HPDE6-E6E7 (cell line): ENCODE results near the gene AKIRIN2.
"Not testable (repeated sequence)": the region's sequence is repeated elsewhere in the genome, so short reads cannot be mapped to it uniquely, and the experiment has no call there.

Experiments
- DNase-seq: peaks from one replicate; pipeline ENCODE4 v3.0.0; 2011; ENCODE audit warnings: missing footprints; ENCODE audit errors: extremely low spot score

Gene AKIRIN2

GRCh38 chr6:87718662-87719433, 16.8 kb upstream of the AKIRIN2 start:
- DNase-seq, result peak; percentile 66

DNA sequence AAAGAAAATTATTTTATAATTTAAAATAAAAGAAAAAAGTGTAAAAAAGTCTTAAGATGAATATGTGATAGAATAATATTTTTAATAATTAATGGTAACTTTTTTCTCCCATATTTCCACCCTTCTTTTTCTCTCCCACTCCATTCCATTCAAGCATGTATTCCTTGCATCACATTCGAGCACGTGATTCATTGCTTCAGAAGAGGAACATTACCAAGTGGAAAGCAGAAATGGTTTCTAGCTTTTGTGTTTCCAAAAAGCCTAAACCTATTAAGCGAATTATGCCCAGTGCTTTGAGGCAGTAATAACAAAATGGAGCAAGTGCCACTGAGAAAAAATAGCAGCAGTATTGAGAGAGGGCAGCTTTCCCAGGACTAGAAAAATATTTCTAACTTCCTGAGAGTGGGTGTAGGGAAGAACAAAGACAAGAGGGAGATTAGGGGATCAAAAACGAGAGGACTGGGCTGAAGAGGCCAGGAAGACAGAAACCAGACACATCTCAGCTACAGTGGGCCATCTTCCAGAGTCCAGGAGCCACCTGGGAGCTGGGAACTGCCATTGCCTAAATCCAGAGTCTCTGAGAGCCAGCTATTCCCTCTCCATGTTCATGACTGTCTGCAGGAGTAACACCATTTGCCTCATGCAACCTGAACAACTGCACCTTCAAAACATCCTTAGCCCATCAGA, 15.0 kb upstream of the AKIRIN2 start:
- DNase-seq, result no peak

- peak; percentile 67 for DNase-seq
Measured at GRCh38 chr6:87714093-87714842, 12.2 kb upstream of the AKIRIN2 start.

GRCh38 chr6:87712713-87713112, 10.7 kb upstream of the AKIRIN2 start:
- not testable (repeated sequence) for DNase-seq

DNA sequence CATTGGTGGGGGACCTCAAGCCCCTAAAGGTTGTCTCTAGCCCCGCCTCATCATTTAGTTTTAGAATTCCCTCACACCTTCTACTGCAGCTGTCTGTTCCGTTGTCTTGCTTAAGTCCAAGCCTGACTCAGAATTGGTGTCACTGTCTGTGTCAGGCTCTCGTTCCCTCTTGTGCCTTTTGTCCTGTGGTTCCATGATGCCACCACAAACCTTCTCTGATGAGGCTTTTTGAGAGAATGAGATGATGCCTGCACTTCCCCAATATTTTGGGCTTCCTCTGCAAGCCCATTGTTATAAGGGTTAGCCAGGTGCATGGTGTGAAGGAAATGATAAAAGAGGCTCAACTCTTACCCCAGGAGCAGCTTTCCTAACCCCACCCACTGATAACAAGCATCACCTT, 8.1 kb upstream of the AKIRIN2 start:
- DNase-seq, result no peak

GRCh38 chr6:87708581-87709427, 6.8 kb upstream of the AKIRIN2 start:
- not testable (repeated sequence) for DNase-seq

- no peak for DNase-seq
Measured at GRCh38 chr6:87706187-87706966, 4.3 kb upstream of the AKIRIN2 start.

GRCh38 chr6:87705070-87705691, 3.1 kb upstream of the AKIRIN2 start:
- DNase-seq, result no peak

DNA sequence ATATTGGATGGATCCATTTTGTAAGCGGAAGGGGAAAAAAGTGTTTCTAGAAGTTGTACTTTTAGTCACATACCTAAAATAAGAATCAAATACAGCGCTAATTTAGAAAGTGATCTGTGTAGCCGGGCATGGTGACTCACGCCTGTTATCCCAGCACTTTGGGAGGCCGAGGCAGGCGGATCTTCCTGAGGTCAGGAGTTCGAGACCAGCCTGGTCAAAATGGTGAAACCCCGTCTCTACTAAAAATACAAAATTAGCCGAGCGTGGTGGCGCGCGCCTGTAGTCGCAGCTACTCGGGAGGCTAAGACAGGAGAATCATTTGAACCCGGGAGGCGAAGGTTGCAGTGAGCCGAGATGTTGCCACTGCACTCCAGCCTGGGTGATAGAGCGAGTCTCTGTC, 1.0 kb upstream of the AKIRIN2 start:
- not testable (repeated sequence) for DNase-seq

DNA sequence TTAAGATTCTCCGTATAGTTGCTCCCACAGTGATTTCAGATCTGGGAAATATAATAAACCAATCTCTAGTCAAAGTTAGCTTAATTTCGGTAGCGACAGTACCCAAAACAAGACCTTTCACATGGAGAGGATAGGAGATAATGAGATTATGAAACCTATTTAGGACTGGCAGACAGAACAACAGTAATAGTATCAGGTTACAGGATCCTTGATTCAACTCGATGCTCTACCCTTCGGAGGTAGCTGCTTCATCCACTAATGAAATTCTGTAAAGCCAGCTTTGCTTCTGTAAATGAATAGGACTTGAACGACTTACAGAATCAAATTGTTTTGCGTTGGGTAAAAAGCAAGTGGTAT, 534 bp upstream of the AKIRIN2 start:
- peak; percentile 32 for DNase-seq

DNA sequence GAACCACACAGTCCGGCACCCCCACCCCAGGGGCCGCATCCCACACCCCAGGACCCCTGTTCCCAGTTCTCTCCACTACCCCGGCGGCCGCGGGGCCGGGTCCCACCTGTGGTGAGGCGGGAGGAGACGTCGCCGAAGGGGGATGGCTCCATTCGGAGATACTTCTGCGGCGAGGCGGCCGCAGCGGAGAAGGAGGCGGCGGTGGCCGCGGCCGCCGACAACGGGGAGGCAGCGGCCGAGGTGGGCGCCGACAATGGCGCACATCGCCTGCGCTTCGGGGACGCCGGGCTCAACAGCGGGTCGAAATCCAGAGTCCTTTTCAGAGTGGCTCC, 723 bp downstream of the AKIRIN2 start:
- DNase-seq, result no peak

DNA sequence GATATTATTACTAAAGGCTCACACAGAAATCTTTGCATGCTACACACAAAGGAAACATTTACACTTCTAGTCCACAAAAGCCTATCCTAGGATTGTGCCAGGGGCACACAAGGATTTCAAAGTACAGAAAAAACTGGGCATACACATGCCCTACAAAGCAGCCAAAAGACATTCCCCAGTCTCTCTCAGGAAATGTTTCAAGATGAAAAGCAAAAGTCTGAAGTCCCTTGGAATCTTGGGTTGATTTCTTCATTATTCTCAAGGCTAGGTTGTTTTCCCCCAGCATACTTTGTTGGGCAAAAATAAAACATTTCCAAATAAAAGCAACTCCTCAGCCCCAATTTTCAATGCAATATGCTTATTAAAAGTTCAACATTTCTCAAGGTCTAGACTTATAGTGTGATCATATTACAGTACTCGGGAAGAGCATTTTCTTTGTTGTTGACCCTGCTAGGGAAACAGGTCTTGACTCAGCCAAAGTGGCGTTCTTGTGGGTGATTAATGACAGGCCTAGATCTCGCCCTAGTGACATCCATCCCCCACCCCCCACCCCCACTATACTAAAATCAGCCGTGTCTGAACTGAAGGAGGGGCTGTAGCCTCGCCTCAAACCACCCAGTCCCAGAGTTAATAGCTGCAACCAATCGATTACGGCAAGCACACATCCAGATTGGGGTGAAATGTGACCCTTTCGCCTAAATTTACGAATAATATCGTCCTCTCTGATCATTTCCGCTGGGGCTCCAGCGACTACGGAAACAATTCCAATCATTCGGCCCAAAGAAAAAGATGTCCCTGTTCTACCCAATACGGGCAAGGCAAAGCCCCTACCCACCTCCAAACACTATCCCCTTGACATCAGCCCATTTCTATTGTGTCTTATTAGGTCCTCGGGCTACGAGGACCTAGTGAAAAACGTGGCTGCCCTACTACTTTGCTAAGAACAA, 1.4 kb downstream of the AKIRIN2 start:
- DNase-seq, result peak; percentile 39

GRCh38 chr6:87699576-87699975, 2.5 kb downstream of the AKIRIN2 start:
- no peak for DNase-seq

- DNase-seq, result no peak
Measured at GRCh38 chr6:87698547-87699006, 3.5 kb downstream of the AKIRIN2 start.

- DNase-seq, result no peak
Measured at GRCh38 chr6:87697581-87698546, 4.2 kb downstream of the AKIRIN2 start.

DNA sequence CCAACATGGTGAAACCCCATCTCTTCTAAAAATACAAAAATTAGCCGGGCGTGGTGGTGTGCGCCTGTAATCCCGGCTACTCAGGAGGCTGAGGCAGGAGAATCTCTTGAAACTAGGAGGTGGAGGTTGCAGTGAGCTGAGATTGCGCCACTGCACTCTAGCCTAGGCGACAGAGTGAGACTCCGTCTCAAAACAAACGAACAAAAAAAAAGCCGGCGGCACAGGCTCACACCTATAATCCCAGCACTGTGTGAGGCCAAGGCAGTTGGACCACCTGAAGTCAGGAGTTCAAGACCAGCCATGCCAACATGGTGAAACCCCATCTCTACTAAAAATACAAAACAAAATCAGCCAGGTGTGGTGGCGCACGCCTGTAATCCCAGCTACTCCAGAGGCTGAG, 5.2 kb downstream of the AKIRIN2 start:
- DNase-seq, result not testable (repeated sequence)

- no peak for DNase-seq
Measured at GRCh38 chr6:87692086-87692485, 9.9 kb downstream of the AKIRIN2 start.

GRCh38 chr6:87690441-87690840, 11.6 kb downstream of the AKIRIN2 start:
- DNase-seq, result no peak
